HepG2 (cell line): ENCODE measurements around the gene STPG2. TPM values are rescaled to one million over a fixed set of nuclear protein-coding genes. Genes with fewer than 3 reads are reported as not detected.

ENCODE experiments used
- ATAC-seq: fragments of 200-7000 bp; cut with Tn5 transposase; 3 replicates; pipeline ENCODE4 v1.9.1; 2020; ENCODE audit warnings: mild to moderate bottlenecking, moderate library complexity
- BruUV-seq: library from RNA; stranded (reverse); fragments of 400-500 nt; replicated peaks from 2 replicates; lab custom pipeline; 2021; lab: Mats Ljungman, UMichigan
- CTCF ChIA-PET: fragments of 300-600 bp; formaldehyde crosslinking; extraction: SDS; loops from one replicate; lab custom pipeline; 2021; ENCODE audit warnings: low total read pairs, inconsistent platforms, low intra/inter-chr PET ratio; lab: Yijun Ruan, JAX
- POLR2A ChIA-PET: fragments of 350-600 bp; sonication (Branson Sonifier 250); formaldehyde crosslinking; loops from one replicate; lab custom pipeline; 2020; ENCODE audit warnings: antibody characterized with exemption, inconsistent platforms; lab: Yijun Ruan, JAX
- DNase-seq: peaks from one replicate; pipeline ENCODE4 v3.0.0-alpha.2; 2015; ENCODE audit warnings: low spot score
- FAIRE-seq: peaks from 3 replicates; lab custom pipeline; 2011; peaks lifted over from hg19 to GRCh38; lab: Jason Lieb, UNC
- H2AFZ ChIP-seq: one replicate; pipeline ENCODE4 v1.6.1; 2011; ENCODE audit warnings: low read length, inconsistent platforms
- H3K27ac ChIP-seq: fragments of 300-600 bp; 3 replicates; pipeline ENCODE4 v1.8.0; 2011; ENCODE audit warnings: mixed run types, mild to moderate bottlenecking, mixed read lengths, low read length, inconsistent platforms; ENCODE audit not compliant: insufficient read depth; ENCODE audit errors: extremely low read length
- H3K27me3 ChIP-seq, 2 experiments: fragments of 200-600 bp in 1 of 2; 2 replicates in 1 of 2; 3 replicates in 1 of 2; pipeline versions ENCODE4 v1.6.0 to v1.8.0; 2011; ENCODE audit warnings: low read length in 2 of 2, mild to moderate bottlenecking in 2 of 2, moderate library complexity in 2 of 2, inconsistent platforms in 1 of 2; ENCODE audit not compliant: insufficient read depth in 2 of 2, control insufficient read depth in 1 of 2
- H3K36me3 ChIP-seq, 2 experiments: fragments of 200-600 bp in 1 of 2; replicated peaks in 1 of 2; 2 replicates in 1 of 2; 3 replicates in 1 of 2; pipeline versions ENCODE4 v1.5.1 to v1.8.0; 2011; ENCODE audit warnings: low read length in 2 of 2, inconsistent platforms in 1 of 2; ENCODE audit not compliant: insufficient read depth in 2 of 2, control insufficient read depth in 1 of 2
- H3K4me1 ChIP-seq: 2 replicates; pipeline ENCODE4 v1.5.1; 2012; ENCODE audit warnings: low read length, inconsistent platforms; ENCODE audit not compliant: insufficient read depth
- H3K4me2 ChIP-seq: 2 replicates; pipeline ENCODE4 v1.6.0; 2011; ENCODE audit warnings: low read depth, low read length, inconsistent platforms
- H3K4me3 ChIP-seq, 3 experiments: fragments of 200-600 bp in 1 of 3; sonication (generic), shearing (Covaris generic) in 1 of 3; replicated peaks in 1 of 3; 2 replicates each; pipeline ENCODE4 v1.5.1; 2011 to 2016; ENCODE audit warnings: low read length in 3 of 3, inconsistent platforms in 2 of 3, low read depth in 2 of 3, mild to moderate bottlenecking in 2 of 3, control low read depth in 1 of 3, mixed read lengths in 1 of 3; ENCODE audit not compliant: insufficient read depth in 1 of 3
- H3K79me2 ChIP-seq: one replicate; pipeline ENCODE4 v1.6.1; 2011; ENCODE audit warnings: low read length, inconsistent platforms; ENCODE audit not compliant: insufficient read depth
- H3K9ac ChIP-seq: 2 replicates; pipeline ENCODE4 v1.6.0; 2011; ENCODE audit warnings: mild to moderate bottlenecking, low read depth, low read length, inconsistent platforms; ENCODE audit not compliant: insufficient read depth
- H3K9me3 ChIP-seq: 2 replicates; pipeline ENCODE4 v1.5.1; 2012; ENCODE audit warnings: mild to moderate bottlenecking, low read length
- H4K20me1 ChIP-seq: 2 replicates; pipeline ENCODE4 v1.6.0; 2011; ENCODE audit warnings: inconsistent platforms, mild to moderate bottlenecking, low read length, moderate library complexity; ENCODE audit not compliant: insufficient read depth
- PRDM4 ChIP-seq: sonication (generic); formaldehyde crosslinking; IDR thresholded peaks from 2 replicates; pipeline ENCODE4 v1.9.0; 2021; ENCODE audit warnings: missing genetic modification reagents, borderline replicate concordance
- REPIN1 ChIP-seq: sonication (generic); formaldehyde crosslinking; IDR thresholded peaks from 2 replicates; pipeline ENCODE4 v1.8.0; 2022; ENCODE audit warnings: missing genetic modification reagents, low read depth, mild to moderate bottlenecking, borderline replicate concordance
- RFXANK ChIP-seq: IDR thresholded peaks from 2 replicates; pipeline ENCODE4 v1.6.1; 2016
- SAP130 ChIP-seq: IDR thresholded peaks from 2 replicates; pipeline ENCODE4 v1.6.1; 2016; ENCODE audit warnings: low read depth
- SP5 ChIP-seq: IDR thresholded peaks from 2 replicates; pipeline ENCODE4 v1.6.1; 2016; ENCODE audit warnings: low read depth, borderline replicate concordance
- ZNF317 ChIP-seq: sonication (generic); formaldehyde crosslinking; IDR thresholded peaks from 2 replicates; pipeline ENCODE4 v1.5.0; 2020; ENCODE audit warnings: mild to moderate bottlenecking, missing genetic modification reagents
- ZNF776 ChIP-seq: sonication (generic); formaldehyde crosslinking; IDR thresholded peaks from 2 replicates; pipeline ENCODE4 v1.4.0; 2020; ENCODE audit warnings: mild to moderate bottlenecking, missing genetic modification reagents
- ZSCAN31 ChIP-seq: sonication (generic); formaldehyde crosslinking; IDR thresholded peaks from 2 replicates; pipeline ENCODE4 v1.5.0; 2020; ENCODE audit warnings: low read depth, mild to moderate bottlenecking, missing genetic modification reagents
- WGBS: methylation state at CpG from one replicate; pipeline ENCODE4 v1.1.6; 2017; ENCODE audit warnings: low lambda C conversion rate; 5-methylcytosine and 5-hydroxymethylcytosine counted together
- in situ Hi-C: cut with HindIII; loops from 2 replicates; pipeline ENCODE4 v1.10.0; 2017; ENCODE audit warnings: low pct_unique_long_range_greater_than_20kb; ENCODE audit not compliant: extremely low pct_ligation_motif_present
- intact Hi-C: fragments of 100-400 bp; cut with micrococcal nuclease; formaldehyde crosslinking; loops from one replicate; pipeline ENCODE4 v1.10.0; 2022; ENCODE audit not compliant: unreplicated experiment
- polyA plus RNA-seq, 8 experiments: library from polyadenylated mRNA; depleted of rRNA in 3 of 8; stranded (reverse) in 7 of 8; unstranded in 1 of 8; fragments of >200 nt; fragmentation: Illumina TruSeq in 4 of 8; extraction: Trizol in 4 of 8; gene quantifications; 2 replicates each; pipeline versions ENCODE4 v1.2.1 to v1.2.3, GENCODE V29; 2011 to 2016; ENCODE audit warnings: low read depth in 4 of 8, missing spikeins in 1 of 8, mixed read lengths in 1 of 8; ENCODE audit not compliant: insufficient read depth in 1 of 8
- total RNA-seq, 5 experiments: library from RNA; depleted of rRNA; stranded (reverse); fragments of >200 nt; fragmentation: Illumina TruSeq; extraction: Trizol; gene quantifications; 2 replicates each; pipeline ENCODE4 v1.2.3, GENCODE V29; 2016; ENCODE audit warnings: low read depth in 1 of 5

Gene STPG2
- total and polyA plus RNA-seq, 2 of the 13 experiments (the other 11 are each of a cell fraction or from before 2014, with no cell fraction given), result 0.07 TPM; not detected in 1

GRCh38 chr4:97868097-97868496 lies 275.2 kb downstream of the STPG2 start:
- Histone ChIP-seq H3K4me3 (no peak overlapping the region), H3K9ac (no peak overlapping the region), H3K4me1 (no peaks in the 10 kb centered on the region), H3K4me2 (no peak overlapping the region)
- DNase-seq, result no peak
- no peak for ATAC-seq
- no TSS peak for BruUV-seq
- FAIRE-seq, result no peak
- in situ Hi-C loops, result no loop called here
- CTCF ChIA-PET, result no interaction called here
- TF ChIP-seq ZSCAN31 (no peak), ZNF776 (no peak), PRDM4 (no peak), ZNF317 (CRISPR knock-in tag) (no peak), SAP130 (no peak), RFXANK (CRISPR knock-in tag) (no peak), SP5 (no peak), REPIN1 (CRISPR knock-in tag) (no peak)
- TF ChIP-seq, all 625 proteins: peak for 0
- no peak overlapping the region for H3K27ac ChIP-seq
- 0% methylated on average over 4 of the region's 4 CpGs for WGBS
- H3K79me2 ChIP-seq, result no peaks in the 10 kb centered on the region
- no peaks in the 10 kb centered on the region for H3K27me3 ChIP-seq
- H2AFZ ChIP-seq, result no peak overlapping the region
- H4K20me1 ChIP-seq, result no peaks in the 10 kb centered on the region
- H3K36me3 ChIP-seq, result no peaks in the 10 kb centered on the region
- intact Hi-C loops, result no loop called here
- POLR2A ChIA-PET, result no interaction called here
- no peaks in the 10 kb centered on the region for H3K9me3 ChIP-seq
